ENCODE measurements around the gene NIN.

GRCh38 chr14:50670866-50671256 is 160.1 kb downstream of the NIN start:
- TF ChIP-seq EZH2 (IDR thresholded peaks at IDR 0.05; ENCODE audit: borderline replicate concordance, low read depth, low read length, severe bottlenecking) (no peak), CTCF (IDR thresholded peaks at IDR 0.05; ENCODE audit: borderline replicate concordance, extremely low read depth, low read length, poor library complexity, severe bottlenecking) (no peak)

All from DND-41 (cell line).